Peyer's patch (tissue), 4 donors: ENCODE data around the gene OR6J1. TPM values are rescaled to one million over a fixed set of nuclear protein-coding genes. Genes with fewer than 3 reads are reported as not detected.

ENCODE experiments used
- DNase-seq, 3 donors: peaks; one replicate each; pipeline ENCODE4 v3.0.0-alpha.2; 2017 to 2019
- H3K27ac ChIP-seq, 4 donors: fragments of 200-600 bp; sonication (generic); one replicate each; pipeline ENCODE4 v1.5.1; 2016 to 2019
- H3K27me3 ChIP-seq, 2 donors: fragments of 200-600 bp; sonication (generic); one replicate each; pipeline ENCODE4 v1.5.1; 2019
- H3K36me3 ChIP-seq, 3 donors: fragments of 200-600 bp; sonication (generic); one replicate each; pipeline ENCODE4 v1.5.1; 2016 to 2019
- H3K4me1 ChIP-seq, 4 donors: fragments of 200-600 bp; sonication (generic); one replicate each; pipeline ENCODE4 v1.5.1; 2016 to 2019
- H3K4me3 ChIP-seq, 4 donors: fragments of 200-600 bp; sonication (generic); 1 replicate in 3 of 4; 2 replicates in 1 of 4; pipeline ENCODE4 v1.5.1; 2016 to 2019; ENCODE audit warnings: mild to moderate bottlenecking in 1 of 4
- H3K9me3 ChIP-seq, 4 donors: fragments of 200-600 bp; sonication (generic); one replicate each; pipeline ENCODE4 v1.5.1; 2016 to 2019; ENCODE audit warnings: mild to moderate bottlenecking in 1 of 4
- POLR2A ChIP-seq, 2 donors: fragments of 450-650 bp; IDR thresholded peaks; one replicate each; pipeline ENCODE4 v1.5.1; 2017; ENCODE audit warnings: antibody characterized with exemption in 2 of 2, mild to moderate bottlenecking in 2 of 2, moderate library complexity in 2 of 2
- total RNA-seq, 4 donors: library from RNA; depleted of rRNA; stranded (reverse); fragments of >200 nt; gene quantifications; one replicate each; pipeline ENCODE4 v1.1.0, GENCODE V29; 2016
- TF ChIP-seq, protein P1 (sequence below), 6 experiments: fragments of 450-650 bp in 4 of 6; fragments of 200-600 bp in 2 of 6; sonication (generic) in 1 of 6; IDR thresholded peaks; one replicate each; pipeline ENCODE4 v1.5.1; 2017 to 2019; ENCODE audit warnings: antibody characterized with exemption in 6 of 6, mild to moderate bottlenecking in 3 of 6, moderate library complexity in 1 of 6

OR6J1 gene
- total RNA-seq, 4 donors from 2014 or later: 0.18 TPM; not detected in 3

DNA sequence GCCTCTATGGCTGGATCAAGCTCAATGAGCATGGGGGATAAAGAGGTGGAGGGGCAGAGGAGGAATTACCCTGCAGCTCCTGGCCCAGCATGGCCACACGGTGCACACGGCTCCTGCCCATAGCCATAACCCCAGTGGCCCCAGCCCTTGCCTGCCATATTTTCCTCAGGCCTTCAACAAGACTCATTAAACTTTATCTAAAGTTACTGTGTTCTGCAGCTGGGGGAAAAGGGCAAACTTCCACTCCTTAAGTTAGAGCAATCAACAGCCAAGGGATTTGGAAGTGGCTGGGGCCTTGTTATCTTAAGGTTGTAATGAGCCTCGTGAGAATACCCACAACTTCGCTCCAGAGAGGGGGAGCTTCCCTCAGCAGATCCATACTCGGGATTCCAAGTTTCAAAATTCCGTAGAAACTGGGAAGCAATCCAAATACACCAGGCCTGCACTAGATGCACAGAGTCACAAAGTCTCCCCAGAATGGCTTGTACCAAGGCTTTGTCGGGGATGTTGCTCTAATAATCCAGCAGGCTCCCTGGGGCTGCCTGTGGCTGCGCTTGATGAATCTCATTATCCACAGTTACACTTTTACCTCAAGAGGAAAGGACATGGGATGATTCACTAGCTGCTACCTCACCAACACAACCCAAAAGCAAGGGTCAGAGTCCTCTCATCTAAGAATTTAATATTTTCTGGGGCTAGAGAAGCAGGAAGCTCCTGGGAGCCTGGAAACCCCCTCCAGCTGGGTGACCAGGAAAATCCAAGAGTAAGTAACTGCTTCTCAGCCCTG, 13.0 kb upstream of the OR6J1 start:
- no peaks in the 10 kb centered on the region for H3K27me3 ChIP-seq
- H3K4me1 ChIP-seq: no peaks in the 10 kb centered on the region
- H3K9me3 ChIP-seq: no peaks in the 10 kb centered on the region
- no peak overlapping the region for H3K4me3 ChIP-seq
- TF ChIP-seq, protein P1, sequence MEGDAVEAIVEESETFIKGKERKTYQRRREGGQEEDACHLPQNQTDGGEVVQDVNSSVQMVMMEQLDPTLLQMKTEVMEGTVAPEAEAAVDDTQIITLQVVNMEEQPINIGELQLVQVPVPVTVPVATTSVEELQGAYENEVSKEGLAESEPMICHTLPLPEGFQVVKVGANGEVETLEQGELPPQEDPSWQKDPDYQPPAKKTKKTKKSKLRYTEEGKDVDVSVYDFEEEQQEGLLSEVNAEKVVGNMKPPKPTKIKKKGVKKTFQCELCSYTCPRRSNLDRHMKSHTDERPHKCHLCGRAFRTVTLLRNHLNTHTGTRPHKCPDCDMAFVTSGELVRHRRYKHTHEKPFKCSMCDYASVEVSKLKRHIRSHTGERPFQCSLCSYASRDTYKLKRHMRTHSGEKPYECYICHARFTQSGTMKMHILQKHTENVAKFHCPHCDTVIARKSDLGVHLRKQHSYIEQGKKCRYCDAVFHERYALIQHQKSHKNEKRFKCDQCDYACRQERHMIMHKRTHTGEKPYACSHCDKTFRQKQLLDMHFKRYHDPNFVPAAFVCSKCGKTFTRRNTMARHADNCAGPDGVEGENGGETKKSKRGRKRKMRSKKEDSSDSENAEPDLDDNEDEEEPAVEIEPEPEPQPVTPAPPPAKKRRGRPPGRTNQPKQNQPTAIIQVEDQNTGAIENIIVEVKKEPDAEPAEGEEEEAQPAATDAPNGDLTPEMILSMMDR (IDR thresholded peaks at IDR 0.05): no peak
- H3K27ac ChIP-seq: no peak overlapping the region
- no peaks in the 10 kb centered on the region for H3K36me3 ChIP-seq
- DNase-seq: no peak

DNA sequence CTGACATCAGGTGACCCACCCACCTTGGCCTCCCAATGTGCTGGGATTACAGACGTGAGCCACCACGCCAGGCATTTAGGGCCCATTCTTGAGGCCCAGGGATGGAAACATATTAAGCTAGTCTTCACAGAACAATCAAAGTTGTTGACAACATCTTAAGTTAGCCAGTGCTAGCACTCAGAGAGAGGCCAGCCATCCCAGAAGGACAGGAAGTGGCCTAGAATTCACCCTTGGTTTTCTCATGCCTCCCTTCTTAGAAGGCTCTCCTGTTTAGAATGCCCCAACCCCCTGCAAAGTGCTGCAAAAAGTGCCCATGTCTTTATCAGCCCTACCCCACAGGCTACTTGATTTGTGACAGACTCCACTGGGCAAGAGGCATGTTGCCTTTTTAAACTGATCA, 12.1 kb upstream of the OR6J1 start:
- TF ChIP-seq, protein P1 (IDR thresholded peaks at IDR 0.05): no peak
- TF ChIP-seq POLR2A (IDR thresholded peaks at IDR 0.05): no peak
- H3K27ac ChIP-seq: no peak overlapping the region

DNA sequence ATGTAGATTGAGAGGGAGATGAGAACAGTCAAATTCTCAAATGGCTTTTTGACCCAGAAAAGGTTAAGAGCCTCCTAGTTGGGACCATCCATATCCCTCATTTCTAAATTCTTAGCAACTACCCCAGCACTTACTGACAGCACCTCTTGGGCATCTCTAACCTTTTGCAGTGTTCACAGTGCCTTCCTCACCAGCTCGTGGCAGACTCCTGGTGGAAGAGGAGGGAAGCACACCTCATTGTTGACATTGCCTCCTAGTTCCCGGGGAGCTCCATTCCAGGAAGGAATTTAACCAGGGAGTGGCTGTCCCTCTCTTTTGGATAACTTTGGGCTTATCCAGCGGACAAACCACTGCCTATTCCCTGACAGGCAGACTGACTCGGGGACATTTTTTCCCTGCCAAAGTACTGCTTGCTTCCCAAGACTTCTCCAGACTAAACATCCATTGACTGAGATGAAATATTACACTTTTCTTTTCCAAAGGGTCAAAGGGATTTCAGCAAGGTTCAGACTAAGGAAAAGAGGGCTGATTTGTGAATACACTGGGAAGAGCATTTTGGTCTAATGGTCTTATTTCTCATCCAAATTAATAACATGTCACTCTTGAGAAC, 9.0 kb upstream of the OR6J1 start:
- Histone ChIP-seq H3K36me3 (no peaks in the 10 kb centered on the region), H3K9me3 (no peaks in the 10 kb centered on the region), H3K27me3 (no peaks in the 10 kb centered on the region), H3K4me1 (no peaks in the 10 kb centered on the region), H3K4me3 (no peak overlapping the region), H3K27ac (no peak overlapping the region)
- TF ChIP-seq, protein P1 (IDR thresholded peaks at IDR 0.05): peak; percentile 50 to 86 (median 74)
- TF ChIP-seq POLR2A (IDR thresholded peaks at IDR 0.05): no peak
- DNase-seq: peak; percentile 41 to 85 (median 61)

More for the DNA sequence above, 12.1 kb upstream of the OR6J1 start:
- DNase-seq: no peak
- no peaks in the 10 kb centered on the region for H3K9me3 ChIP-seq
- no peaks in the 10 kb centered on the region for H3K36me3 ChIP-seq
- H3K4me1 ChIP-seq: no peaks in the 10 kb centered on the region
- H3K27me3 ChIP-seq: no peaks in the 10 kb centered on the region
- no peak overlapping the region for H3K4me3 ChIP-seq

DNA sequence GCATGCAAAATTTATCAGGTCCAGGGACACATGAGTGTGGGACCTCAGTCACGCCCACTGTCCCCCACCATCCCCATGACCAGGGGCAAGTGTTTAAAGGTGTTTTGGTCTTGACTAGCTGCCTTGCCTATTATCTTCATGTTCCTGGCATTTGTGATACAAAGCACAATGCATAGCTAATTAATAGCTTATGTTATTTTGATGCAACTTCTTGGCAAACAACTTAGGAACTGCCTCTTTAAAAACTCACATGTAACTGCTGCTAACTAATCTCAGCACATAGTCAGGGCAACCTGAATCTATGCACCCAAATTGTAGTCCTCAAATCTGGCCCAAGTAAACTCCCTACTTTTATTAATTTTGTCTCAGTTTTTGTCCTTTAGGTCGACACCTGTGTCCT, 7.4 kb upstream of the OR6J1 start:
- Histone ChIP-seq H3K27me3 (no peaks in the 10 kb centered on the region), H3K9me3 (no peaks in the 10 kb centered on the region), H3K36me3 (no peaks in the 10 kb centered on the region), H3K4me1 (no peaks in the 10 kb centered on the region), H3K27ac (no peak overlapping the region), H3K4me3 (no peak overlapping the region)
- DNase-seq: no peak
- no peak for TF ChIP-seq POLR2A (IDR thresholded peaks at IDR 0.05)
- TF ChIP-seq, protein P1 (IDR thresholded peaks at IDR 0.05): no peak

DNA sequence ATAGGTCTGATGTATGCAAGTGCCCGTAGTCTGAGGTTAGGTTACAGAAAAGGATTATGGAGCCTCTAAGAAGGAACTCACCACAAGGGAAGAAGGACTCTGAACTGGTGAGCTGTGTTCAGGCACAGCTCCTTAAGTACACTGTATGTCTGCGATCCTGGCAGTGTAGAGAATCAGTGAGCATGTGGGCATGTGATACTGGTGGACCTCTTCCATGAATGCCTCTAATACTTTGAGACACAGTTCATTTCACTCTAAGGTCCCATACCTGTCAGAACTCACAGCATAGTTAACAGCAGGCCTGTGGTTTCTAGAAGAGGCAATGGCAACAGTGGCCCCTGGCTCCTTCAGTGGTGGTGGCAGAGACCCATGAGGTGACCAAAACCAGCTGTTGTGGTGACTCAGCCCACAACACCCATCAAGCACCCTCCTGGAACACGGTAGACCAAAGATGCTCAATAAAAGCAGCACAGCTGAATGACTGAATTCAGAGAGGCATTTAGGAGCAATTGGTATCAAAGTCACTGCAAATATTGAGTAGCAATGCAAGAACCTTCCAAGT, 6.9 kb upstream of the OR6J1 start:
- Histone ChIP-seq H3K4me1 (no peaks in the 10 kb centered on the region), H3K27ac (no peak overlapping the region), H3K9me3 (no peaks in the 10 kb centered on the region), H3K27me3 (no peaks in the 10 kb centered on the region), H3K4me3 (no peak overlapping the region), H3K36me3 (no peaks in the 10 kb centered on the region)
- DNase-seq: no peak
- TF ChIP-seq POLR2A (IDR thresholded peaks at IDR 0.05): no peak
- TF ChIP-seq, protein P1 (IDR thresholded peaks at IDR 0.05): no peak
